HG03565 (cell line): ENCODE data around the gene TSR1.
"Not testable (repeated sequence)": the region's sequence is repeated elsewhere in the genome, so short reads cannot be mapped to it uniquely, and the experiment has no call there.

Experiments
- ATAC-seq: cut with Tn5 transposase; IDR thresholded peaks from one replicate; pipeline ENCODE4 v1.9.1; 2021; ENCODE audit warnings: mild to moderate bottlenecking, moderate library complexity; ENCODE audit not compliant: unreplicated experiment

The TSR1 gene

DNA sequence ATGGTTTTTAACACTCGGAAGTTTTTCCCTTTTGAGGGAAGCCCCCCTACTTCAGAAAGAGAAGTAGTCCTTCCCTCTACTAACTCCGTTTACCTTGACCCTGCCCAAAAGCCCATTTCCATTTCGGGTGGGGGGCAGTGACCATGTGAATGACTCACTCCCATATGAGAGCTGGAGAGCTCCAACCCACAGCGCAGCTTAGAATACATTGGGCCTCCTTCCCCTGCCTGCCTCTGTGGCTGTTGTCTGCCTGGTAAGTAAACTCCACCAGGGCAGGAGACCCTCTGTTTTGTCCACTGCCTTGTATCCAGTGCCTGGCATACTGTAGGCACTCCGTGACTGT is 2.0 kb upstream of the TSR1 start:
- ATAC-seq: no peak

DNA sequence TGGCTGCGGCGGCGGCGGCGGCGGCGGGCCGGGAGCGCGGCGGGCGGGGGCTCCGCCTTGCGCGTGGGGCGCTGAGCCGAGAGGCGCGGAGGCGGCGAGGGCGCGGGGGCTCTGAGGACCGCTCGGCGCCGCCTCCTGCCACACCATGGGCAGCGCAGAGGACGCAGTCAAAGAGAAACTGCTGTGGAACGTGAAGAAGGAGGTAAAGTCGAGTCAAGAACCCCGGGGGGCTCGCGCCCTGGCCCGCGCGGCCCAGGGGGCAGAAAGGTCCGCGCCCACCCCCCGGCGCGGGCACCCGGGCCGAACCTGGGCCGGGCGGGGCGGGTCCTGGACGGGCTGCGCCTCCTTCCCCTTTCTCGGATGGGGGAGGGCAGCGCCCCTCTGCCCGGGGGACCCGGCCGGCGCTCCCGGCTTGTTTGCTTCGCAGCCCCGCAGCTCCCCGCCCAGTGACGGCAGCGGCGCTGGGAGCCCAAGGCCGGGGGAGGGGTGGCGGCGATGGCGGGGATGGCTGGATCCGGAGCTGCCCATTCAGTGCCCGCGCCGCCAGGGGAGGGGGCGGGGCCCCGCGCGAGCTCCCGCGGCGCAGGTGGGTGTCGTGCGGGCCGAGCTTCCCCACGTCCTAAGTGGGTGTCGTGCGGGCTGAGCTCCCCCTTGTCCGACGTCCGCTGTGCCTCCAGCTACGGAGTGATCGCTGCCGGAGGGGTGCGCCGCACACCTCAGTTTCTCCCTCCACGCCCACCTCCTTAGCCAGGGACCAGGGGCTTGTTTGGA is 1.5 kb upstream of the TSR1 start:
- ATAC-seq: no peak

GRCh38 chr17:2336852-2337543 is 741 bp upstream of the TSR1 start, which contains the start of gene SGSM2:
TSS of gene SGSM2 (plus strand) at chr17:2337501. CDS start at chr17:2337689, 188 bp downstream.
- no peak for ATAC-seq

DNA sequence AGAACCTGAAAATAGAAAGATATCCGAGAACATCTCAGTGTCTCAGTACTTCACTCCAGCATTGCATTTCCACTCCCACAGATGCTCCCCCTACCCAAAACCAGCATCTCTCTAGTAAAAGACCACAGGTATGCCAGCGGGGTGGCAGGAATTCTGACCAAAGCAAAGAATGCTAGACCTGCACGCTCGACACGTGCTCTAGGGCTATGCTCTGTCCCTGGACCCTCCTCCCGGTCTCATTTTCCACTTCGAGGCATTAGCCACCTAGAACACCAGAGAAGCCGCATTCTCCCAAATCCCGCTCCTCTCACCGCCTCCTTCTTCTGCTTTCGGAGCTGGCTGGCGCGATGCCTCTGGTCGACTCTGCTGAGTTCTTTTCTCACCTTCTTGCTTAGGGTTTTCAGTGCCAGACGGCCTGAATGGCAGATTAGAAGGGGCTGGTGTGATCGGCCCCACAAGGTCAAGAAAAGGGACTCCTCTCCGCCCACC is 487 bp downstream of the TSR1 start:
- no peak for ATAC-seq

DNA sequence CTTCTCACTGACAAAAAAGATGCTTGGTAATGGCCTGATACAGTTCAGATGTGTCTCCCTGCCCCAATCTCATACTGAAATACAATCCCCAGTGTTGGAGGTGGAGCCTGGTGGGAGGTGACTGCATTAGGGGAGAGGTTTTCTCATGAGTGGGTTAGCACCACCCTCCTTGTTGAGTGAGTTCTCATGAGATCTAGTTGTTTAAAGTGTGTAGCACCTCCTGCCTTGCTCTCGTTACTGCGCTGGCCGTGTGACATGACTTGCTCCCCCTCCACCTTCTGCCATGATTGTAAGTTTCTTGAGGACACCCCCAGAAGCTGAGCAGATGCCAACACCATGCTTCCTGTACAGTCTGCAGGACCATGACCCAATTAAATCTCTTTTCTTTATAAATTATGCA is 5.0 kb downstream of the TSR1 start:
- no peak for ATAC-seq

DNA sequence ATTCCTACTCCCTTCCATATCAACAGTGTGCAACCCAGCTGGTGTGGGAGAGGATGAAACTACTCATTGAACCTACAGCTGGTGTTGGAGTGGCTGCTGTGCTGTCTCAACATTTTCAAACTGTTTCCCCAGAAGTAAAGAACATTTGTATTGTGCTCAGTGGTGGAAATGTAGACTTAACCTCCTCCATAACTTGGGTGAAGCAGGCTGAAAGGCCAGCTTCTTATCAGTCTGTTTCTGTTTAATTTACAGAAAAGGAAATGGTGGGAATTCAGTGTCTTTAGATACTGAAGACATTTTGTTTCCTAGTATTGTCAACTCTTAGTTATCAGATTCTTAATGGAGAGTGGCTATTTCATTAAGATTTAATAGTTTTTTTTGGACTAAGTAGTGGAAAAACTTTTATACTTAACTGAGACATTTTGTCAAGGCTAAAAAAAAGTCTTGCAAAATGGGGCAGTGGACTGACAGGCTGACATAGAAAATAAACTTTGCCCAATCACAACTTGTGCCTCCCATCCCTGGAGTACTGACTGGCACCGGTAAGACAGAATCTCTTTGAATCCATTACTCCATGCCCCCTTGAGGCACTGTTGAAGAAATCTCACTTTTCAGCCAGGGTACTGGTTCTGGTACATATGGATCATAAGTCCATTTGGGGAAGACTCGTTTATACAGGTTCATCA is 12.5 kb downstream of the TSR1 start:
- ATAC-seq: no peak

DNA sequence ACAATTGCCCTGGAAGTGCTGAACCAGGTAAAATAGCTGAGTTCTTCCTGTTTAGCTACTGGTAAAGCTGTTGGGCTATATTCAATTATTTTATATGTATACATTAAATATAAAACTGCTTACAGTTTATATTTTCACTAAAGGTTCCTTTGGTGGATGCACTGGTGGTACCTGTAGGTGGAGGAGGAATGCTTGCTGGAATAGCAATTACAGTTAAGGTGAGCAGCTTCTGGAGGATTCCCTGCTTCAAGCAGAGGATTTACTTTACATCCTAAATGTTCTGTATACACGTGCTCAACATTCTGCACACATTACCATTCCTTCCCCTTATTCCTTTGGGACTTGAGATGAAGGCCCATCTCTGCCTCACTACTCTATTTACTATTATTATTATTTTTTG is 14.9 kb downstream of the TSR1 start:
- ATAC-seq: no peak

- ATAC-seq: no peak
These were observed 17.2 kb downstream of the TSR1 start for GRCh38 chr17:2319051-2319450.

- no peak for ATAC-seq
These were observed 18.5 kb downstream of the TSR1 start for GRCh38 chr17:2317796-2318195.

DNA sequence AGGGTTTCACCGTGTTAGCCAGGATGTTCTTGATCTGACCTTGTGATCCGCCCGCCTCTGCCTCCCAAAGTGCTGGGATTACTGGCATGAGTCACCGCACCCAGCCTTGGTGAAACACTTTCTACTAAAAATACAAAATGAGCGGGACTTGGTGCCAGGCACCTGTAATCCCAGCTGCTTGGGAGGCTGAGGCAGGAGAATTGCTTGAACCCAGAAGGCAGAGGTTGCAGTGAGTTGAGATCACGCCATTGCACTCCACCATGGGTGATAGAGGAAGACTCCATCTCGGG is 19.4 kb downstream of the TSR1 start:
- ATAC-seq: not testable (repeated sequence)

- ATAC-seq: no peak
These were observed 23.5 kb downstream of the TSR1 start for GRCh38 chr17:2312736-2313135.

GRCh38 chr17:2309338-2310154 is 26.7 kb downstream of the TSR1 start:
- no peak for ATAC-seq

DNA sequence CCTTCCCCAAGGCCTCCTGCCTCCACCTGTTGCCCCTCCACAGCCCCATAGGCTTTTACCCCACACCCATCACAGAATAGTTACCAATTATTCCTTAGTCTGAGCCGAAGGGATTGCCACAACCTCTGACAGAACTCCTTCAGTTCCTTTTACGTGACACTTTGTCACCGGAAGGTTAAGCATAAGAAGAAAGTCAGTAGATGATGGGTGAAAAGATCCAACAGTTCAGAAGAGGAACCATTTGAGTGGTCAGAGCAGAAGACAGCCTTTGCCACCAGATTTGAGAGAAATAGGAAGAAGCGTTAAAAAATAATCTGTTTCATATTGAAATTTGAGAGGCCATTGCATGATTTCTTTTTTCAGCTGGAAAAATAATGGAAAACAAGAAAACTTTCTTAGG is 31.3 kb downstream of the TSR1 start:
- ATAC-seq: no peak

DNA sequence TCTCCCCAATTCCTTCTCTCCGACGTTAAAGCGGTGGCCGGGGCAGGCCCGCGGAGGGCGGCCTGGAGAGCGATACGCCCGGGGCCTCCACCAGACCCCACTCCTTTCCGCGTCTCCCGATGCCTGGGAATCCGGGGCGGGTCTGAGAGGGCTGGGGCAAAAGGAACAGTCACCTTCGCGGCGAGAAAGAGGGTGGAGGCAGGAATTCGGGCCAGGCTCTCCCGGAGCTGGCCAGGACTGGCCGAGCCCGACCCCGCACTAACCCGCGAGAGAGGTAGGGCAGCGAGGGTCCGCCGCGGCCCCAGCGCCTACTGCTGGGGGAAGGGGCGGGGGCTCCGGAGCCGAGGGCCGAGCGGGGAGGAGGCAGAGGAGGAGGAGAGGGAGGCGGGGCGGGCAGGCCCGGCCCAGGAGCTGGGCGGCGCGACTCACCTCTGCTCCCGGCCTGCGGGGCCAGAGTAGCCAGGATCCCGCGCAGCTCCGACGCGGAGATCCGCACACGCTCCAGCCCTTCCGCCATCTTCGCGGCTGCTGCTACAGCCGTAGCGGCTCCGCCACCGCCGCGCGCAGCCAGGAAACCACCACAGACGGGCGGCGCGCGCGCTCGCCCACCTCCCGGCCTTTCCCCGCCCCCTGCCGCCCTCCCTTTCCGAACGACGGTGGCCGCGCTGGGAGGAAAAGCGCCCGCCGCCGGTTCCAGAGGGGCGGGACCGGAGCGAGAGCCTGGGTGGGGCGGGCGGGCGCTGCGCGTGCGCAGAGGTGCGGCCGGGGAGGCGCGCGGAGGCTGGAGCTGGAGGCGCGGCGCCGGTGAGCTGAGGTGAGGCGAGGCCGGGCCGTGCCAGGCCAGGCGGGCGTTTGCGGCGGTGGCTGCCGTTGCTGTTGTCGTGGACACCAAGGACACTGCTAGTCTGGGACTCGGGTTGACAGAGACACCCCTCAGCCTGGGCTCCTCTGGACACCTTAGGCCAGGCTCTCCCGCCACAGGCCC is 32.8 kb downstream of the TSR1 start, which contains the start of the genes SMG6 and SRR:
SMG6 (minus strand) TSS at position 582 of the 985 bp plus-strand sequence; CDS start at position 517, 65 bp downstream.
SRR (plus strand) TSS at position 747 of the 985 bp plus-strand sequence. CDS start 11,611 bp downstream, outside the sequence.
- ATAC-seq: peak; percentile 68

GRCh38 chr17:2302778-2303203 is 33.5 kb downstream of the TSR1 start:
- ATAC-seq: peak; percentile 3

DNA sequence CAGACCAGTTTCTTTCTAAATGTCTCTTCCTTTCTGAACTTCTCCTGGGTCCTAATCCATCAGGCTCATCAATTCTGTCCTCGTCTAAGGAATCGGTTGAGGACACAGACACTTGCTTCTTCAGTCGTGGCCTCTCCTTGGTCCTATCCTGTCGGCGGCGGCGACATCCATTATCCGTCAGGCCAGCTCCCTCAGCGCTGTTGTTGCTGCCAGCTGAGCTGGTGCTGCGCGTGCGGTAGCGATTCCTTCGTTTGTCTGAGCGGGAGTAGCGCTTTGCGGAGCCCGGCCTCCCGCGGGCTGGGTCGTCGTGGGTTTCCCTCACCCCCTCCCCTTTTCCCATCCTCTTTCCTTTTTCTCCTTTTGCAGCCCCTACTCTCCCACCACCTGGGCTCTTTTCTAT is 36.5 kb downstream of the TSR1 start:
- no peak for ATAC-seq

DNA sequence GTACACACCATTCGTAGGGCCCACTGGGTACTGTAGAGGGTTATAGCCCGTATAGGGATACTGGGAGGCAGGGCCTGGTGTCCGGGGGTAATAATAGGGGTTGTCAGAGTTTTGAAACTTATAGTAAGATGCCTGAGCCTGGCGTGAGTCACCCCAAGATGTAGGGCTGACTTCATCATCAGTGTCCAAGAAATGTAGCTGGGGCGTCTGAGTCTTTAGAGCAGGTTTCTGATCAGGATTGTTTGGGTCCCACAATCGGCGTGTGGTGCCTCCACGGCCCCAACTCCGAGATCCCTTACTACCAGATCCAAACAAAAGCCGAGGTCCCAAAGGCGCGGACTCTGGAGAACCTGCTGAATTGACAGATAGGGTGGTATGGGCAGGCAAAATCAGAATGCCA is 37.1 kb downstream of the TSR1 start:
- no peak for ATAC-seq

- ATAC-seq: no peak
These were observed 39.2 kb downstream of the TSR1 start for GRCh38 chr17:2297023-2297422.

GRCh38 chr17:2295575-2295974 is 40.7 kb downstream of the TSR1 start:
- ATAC-seq: no peak

GRCh38 chr17:2292100-2292499 is 44.2 kb downstream of the TSR1 start:
- ATAC-seq: no peak
